GM12892 (cell line): ENCODE measurements around the gene CDH23.

Experiments
- POLR2A ChIP-seq: IDR thresholded peaks from 2 replicates; pipeline ENCODE4 v1.6.1; 2011; ENCODE audit warnings: low read depth, low read length, control low read depth
- POLR2AphosphoS5 ChIP-seq: IDR thresholded peaks from 2 replicates; pipeline ENCODE4 v1.6.1; 2011; ENCODE audit warnings: low read depth, low read length, control low read depth

- TF ChIP-seq POLR2A (no peak), POLR2AphosphoS5 (no peak)
These were observed 37.3 kb downstream of the CDH23 start for GRCh38 chr10:71433768-71434744.
